ENCODE measurements around the gene MPP1.

The MPP1 gene

DNA sequence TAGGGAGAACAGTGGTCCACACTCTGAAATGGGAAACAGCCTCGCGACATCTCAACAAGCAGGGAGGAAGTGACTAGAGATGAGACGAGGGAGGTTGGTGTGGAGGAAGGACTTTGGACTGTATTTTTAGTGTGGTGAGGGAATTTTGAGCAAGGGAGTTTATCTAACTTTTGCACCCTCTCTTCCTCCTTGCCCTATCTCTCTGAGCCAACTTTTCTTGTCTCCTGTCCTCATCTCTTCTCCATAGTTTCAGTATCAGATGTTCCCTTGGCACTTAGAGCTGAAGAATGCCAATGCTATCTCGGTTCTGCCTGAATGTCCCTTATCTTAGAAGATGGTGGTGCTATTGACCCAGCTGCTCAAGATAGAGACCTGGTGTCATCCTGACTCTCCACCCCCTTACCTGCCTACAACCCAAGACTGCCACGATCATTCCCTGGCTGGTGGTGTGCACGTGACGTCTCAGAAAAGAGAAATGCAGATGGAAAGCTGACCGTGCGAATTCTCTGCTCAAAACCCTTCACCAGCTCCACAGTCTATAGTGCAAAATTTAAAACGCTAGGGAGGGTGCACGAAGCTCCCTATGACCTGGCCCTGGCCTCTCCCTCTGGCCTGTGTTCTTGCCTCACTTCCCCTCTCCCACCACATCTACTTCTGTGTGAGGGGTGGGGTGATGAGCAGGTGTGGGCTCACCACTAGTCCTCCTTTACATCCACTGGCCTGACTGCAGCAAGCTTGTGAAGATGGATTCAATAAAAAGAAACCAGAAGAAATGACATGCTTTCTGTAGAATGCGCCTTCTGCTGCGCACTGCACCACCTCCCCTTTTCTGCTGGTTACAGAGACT lies 20.9 kb downstream of the MPP1 start:
- TF ChIP-seq JUND (IDR thresholded peaks at IDR 0.05; ENCODE audit: low read depth), result no peak
- in situ Hi-C loops (cut with HindIII; ENCODE audit: low pct_unique_long_range_greater_than_20kb, low sequenced_read_pairs), result no loop called here
- DNase-seq (ENCODE audit: low read depth in 1 of 2, low spot score in 1 of 2), result no peak

DNA sequence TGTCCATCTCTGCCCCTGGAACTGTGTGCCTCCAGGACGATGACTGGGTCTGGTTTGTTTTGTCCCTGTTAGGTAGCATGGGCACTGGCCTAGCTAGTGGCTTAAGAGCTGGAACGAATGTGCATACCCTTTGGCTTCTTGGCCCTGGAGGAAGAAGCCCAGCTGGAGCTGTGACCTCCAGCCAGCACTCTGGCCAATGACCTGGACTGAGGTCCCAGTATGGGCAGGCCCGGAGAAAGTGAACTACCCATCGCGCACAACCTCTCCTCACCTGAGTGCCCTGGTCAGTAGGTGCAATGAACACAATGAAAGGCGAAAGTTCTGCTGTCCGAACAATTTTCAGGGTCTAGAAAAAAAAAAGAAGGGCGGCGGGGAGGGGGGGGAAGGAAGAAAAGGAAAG lies 24.3 kb downstream of the MPP1 start:
- DNase-seq (ENCODE audit: low read depth in 1 of 2, low spot score in 1 of 2), result no peak
- no peak for TF ChIP-seq JUND (IDR thresholded peaks at IDR 0.05; ENCODE audit: low read depth)
- in situ Hi-C loops (cut with HindIII; ENCODE audit: low pct_unique_long_range_greater_than_20kb, low sequenced_read_pairs), result no loop called here

DNA sequence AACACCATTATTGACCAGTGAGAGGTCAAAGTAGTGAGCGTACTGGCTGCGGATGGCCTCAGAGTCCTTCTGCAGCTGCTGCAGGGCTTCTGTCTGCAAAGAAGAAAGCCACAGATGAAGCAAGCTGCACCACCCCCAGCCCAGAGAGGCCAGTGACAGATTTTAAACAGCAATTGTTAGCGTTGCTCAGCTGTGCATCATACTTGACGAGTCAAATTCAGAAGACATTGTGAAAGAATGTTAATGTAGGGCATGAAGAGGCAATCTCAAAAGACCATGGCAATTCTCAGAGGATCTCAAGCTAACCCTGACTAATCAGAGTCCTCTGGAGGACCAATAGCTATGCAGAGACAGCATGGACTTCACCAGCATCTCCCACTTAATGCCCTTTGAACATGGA lies 26.0 kb downstream of the MPP1 start:
- TF ChIP-seq JUND (IDR thresholded peaks at IDR 0.05; ENCODE audit: low read depth), result no peak
- in situ Hi-C loops (cut with HindIII; ENCODE audit: low pct_unique_long_range_greater_than_20kb, low sequenced_read_pairs), result no loop called here
- DNase-seq (ENCODE audit: low read depth in 1 of 2, low spot score in 1 of 2), result no peak

DNA sequence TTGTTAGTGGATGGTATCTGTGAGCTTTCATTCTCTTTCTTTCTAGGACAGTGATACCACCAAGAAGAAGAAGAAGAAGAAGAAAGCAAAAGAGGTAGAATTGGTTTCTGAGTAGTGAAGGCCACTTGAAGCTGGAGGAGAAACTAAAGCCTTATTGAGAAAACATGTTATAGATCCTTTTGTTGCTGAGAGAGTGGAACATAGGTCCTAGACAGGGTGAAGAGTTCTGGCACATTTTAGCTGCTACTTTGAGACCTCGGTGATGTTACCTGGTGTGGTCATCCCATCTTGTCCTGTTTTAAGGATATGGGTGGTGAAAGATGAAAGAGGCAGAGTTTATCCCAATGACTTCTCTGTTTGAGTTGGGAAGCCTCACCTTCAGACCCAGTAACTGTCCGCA lies 28.5 kb downstream of the MPP1 start:
- no peak for TF ChIP-seq JUND (IDR thresholded peaks at IDR 0.05; ENCODE audit: low read depth)
- no peak for DNase-seq (ENCODE audit: low read depth in 1 of 2, low spot score in 1 of 2)
- in situ Hi-C loops (cut with HindIII; ENCODE audit: low pct_unique_long_range_greater_than_20kb, low sequenced_read_pairs), result no loop called here

DNA sequence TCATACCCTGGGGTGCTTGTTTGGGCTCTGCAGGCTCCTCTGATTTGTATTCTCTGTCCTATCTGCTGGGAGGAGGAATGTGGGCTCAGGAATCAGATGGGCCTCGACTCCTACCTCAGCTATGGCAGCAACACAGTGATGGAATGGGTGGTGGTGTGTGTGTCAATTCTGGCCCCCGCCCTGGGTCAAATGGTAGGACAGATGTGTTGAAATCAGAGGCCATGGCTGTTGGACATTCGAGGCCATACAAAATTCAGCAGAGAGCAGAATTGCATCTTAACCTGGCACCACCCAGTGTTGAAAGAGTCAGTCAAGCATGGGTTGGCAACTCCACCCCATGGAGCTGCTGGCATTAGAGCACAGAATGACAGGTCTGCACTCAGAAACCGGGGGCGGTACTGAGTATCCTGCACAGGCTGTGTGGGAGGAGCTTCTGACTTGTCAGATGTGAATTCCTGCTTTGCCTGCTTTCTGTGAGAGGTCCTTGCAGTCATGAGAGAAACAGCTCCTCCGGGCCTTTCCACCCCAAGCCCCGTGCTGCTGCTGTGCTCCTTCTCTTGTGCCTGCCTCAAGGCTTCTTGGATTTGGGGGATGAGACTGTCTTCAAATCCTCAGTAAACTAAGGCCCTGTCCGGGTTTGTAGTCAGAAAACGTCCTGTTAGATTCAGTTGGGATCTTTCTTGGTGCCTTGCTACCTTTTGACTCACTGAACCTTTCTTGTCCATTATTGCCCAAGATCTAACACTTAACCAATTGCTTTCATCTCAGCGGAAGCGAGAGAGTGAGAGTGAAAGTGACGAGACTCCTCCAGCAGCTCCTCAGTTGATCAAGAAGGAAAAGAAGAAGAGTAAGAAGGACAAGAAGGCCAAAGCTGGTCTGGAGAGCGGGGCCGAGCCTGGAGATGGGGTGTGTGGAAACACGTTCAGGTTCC lies 29.6 kb downstream of the MPP1 start:
- in situ Hi-C loops (cut with HindIII; ENCODE audit: low pct_unique_long_range_greater_than_20kb, low sequenced_read_pairs), result no loop called here
- peak in 1 of 2 experiments; percentile 47 for DNase-seq (ENCODE audit: low read depth in 1 of 2, low spot score in 1 of 2)
- TF ChIP-seq JUND (IDR thresholded peaks at IDR 0.05; ENCODE audit: low read depth), result no peak

DNA sequence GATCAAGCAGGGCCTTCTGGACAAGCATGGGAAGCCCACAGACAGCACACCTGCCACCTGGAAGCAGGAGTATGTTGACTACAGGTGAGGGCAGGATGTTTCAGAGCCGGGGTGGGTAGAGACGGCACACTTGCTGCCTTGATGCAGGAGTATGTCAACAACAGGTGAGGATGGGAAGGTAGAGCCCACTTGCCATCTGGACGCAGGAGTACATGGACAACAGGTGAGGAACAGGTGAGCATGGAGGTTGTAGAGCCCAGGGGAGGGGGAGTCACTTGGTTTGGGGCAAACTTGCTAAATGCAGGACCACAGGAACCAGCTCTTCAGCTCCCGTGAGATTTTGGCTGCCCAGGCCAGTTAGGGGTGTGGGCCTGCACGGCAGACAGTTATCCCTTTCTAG lies 30.7 kb downstream of the MPP1 start:
- no peak for TF ChIP-seq JUND (IDR thresholded peaks at IDR 0.05; ENCODE audit: low read depth)
- DNase-seq (ENCODE audit: low read depth in 1 of 2, low spot score in 1 of 2), result no peak
- in situ Hi-C loops (cut with HindIII; ENCODE audit: low pct_unique_long_range_greater_than_20kb, low sequenced_read_pairs), result no loop called here

DNA sequence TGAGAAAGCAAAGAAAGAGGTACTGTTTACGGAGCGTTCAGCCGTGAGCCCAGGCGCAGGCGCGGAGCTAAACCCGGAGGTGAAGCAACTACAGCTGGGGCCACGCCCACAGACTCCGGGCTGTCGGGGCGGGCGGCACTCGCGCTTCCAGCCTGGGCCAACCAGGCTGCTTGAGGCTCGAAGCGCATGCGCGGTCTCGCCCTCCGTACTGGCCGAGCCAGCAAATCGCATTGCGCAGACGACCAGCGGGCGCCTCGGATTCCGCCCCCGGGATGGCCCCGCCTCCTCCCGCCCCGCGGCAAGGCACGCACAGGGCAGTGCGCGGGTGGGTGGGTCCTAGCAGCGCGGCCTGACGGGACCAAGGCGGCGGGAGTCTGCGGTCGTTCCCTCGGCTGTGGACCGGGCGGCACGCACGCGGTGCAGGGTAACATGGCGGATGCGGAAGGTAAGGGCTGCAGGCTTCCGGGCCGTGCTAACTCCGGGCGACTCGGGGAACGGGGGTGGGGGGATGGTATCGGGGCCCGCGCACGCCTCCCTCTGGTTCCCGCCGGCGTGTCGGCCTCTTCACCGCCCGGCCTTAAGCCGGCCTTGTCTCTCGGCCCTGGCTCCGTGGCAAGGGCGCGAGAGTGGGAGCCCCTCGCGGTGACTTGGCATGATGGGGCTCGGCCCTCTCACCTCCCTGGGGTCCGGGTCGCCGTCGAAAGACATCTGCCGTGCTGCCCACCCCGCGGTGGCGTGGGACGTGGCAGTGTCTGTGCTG lies 42.6 kb downstream of the MPP1 start, which contains the start of gene DKC1:
TSS of gene DKC1 (plus strand) at position 328 of the 760 bp plus-strand sequence. CDS start at position 430, 102 bp downstream.
- DNase-seq (ENCODE audit: low read depth in 1 of 2, low spot score in 1 of 2), result peak; percentile 72 to 93
- no peak for TF ChIP-seq JUND (IDR thresholded peaks at IDR 0.05; ENCODE audit: low read depth)
- in situ Hi-C loops (cut with HindIII; ENCODE audit: low pct_unique_long_range_greater_than_20kb, low sequenced_read_pairs), result no loop called here

DNA sequence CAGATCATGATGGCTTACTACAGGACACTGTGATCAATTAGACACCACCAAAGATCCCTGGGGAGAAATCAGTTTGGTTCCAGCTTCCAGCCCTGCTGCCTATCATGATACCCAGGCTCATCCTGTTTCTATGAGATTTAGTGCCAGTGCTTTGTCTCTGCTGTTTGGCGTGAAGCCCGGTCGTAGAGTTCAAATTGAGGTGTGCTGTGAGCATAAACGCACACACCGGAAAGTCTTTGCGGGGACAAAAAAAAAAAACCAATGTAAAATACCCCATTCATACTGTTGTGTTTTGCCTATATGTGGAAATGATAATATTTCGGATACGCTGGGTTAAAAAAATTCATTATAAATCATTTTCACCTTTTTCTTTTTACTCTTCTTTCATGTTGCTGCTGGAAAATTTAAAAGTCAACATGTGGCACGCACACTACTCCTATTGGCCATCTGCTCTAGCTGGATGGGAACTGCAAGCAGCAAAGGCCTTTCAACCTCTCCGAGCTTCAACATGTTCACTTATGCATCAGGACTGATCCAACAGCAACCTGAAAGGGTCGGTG lies 43.2 kb downstream of the MPP1 start:
- TF ChIP-seq JUND (IDR thresholded peaks at IDR 0.05; ENCODE audit: low read depth), result no peak
- in situ Hi-C loops (cut with HindIII; ENCODE audit: low pct_unique_long_range_greater_than_20kb, low sequenced_read_pairs), result no loop called here
- DNase-seq (ENCODE audit: low read depth in 1 of 2, low spot score in 1 of 2), result no peak

DNA sequence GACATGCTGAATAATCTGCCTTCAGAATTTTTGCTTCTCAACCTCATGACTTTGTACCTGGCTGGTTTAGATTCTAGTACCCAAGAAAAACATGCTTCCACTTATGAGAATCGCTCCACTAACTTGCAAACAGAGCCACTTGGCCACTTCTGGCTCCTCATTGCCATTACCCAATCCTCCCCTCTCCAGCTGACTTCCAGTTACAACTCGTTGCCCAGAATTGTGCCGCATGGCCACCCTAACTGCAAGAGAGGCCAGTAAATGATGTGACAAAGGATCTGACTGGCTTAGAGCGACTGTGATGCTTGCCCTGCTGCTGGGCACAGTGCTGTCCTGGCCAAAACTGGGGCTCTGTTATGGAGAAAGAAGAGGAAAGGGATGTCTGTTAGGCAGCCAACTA lies 46.6 kb downstream of the MPP1 start:
- no peak for DNase-seq (ENCODE audit: low read depth in 1 of 2, low spot score in 1 of 2)
- in situ Hi-C loops (cut with HindIII; ENCODE audit: low pct_unique_long_range_greater_than_20kb, low sequenced_read_pairs), result no loop called here
- no peak for TF ChIP-seq JUND (IDR thresholded peaks at IDR 0.05; ENCODE audit: low read depth)

DNA sequence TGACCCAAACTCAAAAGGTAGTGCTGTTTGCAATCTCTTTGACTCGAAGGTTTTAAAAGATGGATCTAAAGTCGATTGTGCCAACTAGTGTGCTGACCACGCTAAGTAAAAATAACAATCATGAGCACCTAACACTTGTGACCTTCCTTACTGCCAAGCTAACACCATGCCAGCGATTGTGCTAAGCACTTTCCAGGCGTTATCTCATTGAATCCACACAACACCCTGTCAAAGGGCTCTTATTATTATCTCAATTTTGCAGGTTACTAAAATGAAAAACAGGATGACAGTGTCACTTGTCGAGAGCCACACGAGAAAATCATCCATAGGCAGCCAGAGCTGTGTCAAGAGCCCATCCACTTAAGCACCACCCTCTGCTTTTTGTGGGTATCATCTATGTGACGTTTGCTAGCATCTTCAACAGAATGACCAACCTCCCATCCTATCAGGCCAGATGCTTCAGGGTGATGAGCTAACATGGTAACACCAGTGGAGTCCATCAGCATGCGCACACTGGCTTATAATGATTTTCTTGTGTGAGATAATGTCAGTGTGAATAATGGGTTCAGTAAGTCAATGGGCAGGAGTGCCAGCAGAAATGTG lies 53.5 kb downstream of the MPP1 start:
- no peak for DNase-seq (ENCODE audit: low read depth in 1 of 2, low spot score in 1 of 2)
- in situ Hi-C loops (cut with HindIII; ENCODE audit: low pct_unique_long_range_greater_than_20kb, low sequenced_read_pairs), result no loop called here
- TF ChIP-seq JUND (IDR thresholded peaks at IDR 0.05; ENCODE audit: low read depth), result no peak

DNA sequence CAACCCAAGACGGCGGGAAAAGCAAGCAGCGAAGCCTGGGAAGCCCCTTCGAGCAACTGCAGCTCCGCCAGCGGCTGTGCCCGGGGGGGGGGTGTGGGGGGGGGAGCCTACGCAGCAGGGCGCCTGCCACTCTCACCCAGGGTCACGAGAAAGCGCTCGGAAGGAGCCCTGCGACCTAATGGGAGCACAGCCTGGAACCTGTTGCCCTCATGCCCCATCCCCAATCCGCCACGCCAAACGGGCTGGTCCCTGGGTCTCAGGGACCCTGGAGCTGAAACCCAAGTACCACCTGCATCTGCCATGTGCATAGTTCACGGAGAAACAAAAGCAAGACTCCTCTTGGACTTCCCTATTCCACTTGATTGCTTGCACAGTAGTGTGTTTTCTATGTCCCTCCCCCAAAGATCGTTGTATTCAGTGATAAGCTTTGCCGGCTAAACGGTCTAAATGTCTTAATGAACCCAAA lies 54.0 kb downstream of the MPP1 start:
- TF ChIP-seq JUND (IDR thresholded peaks at IDR 0.05; ENCODE audit: low read depth), result no peak
- in situ Hi-C loops (cut with HindIII; ENCODE audit: low pct_unique_long_range_greater_than_20kb, low sequenced_read_pairs), result no loop called here
- DNase-seq (ENCODE audit: low read depth in 1 of 2, low spot score in 1 of 2), result no peak

Data from T47D (cell line).